ENCODE data around the gene KRTAP1-1. TPM values are rescaled to one million over a fixed set of nuclear protein-coding genes. Genes with fewer than 3 reads are reported as not detected.
"Not testable (repeated sequence)": the region's sequence is repeated elsewhere in the genome, so short reads cannot be mapped to it uniquely, and the experiment has no call there.

Gene KRTAP1-1
- total RNA-seq, 1 donor = 2.2 TPM

GRCh38 chr17:41042953-41043352 is 1.7 kb upstream of the KRTAP1-1 start:
- Histone ChIP-seq H4K20me1 (ENCODE audit: insufficient read depth, low read length) (no peaks in the 10 kb centered on the region), H3K36me3 (ENCODE audit: insufficient read depth, low read length) (no peaks in the 10 kb centered on the region), H3K27me3 (ENCODE audit: insufficient read depth, low read length) (no peaks in the 10 kb centered on the region), H2AFZ (ENCODE audit: low read length) (no peak overlapping the region), H3K79me2 (ENCODE audit: insufficient read depth, low read length) (peaks cover 5% of the 10 kb centered on the region), H3K4me3 (ENCODE audit: insufficient read depth, low read length) (no peak overlapping the region), H3K4me2 (ENCODE audit: insufficient read depth, low read length) (no peak overlapping the region), H3K4me1 (ENCODE audit: insufficient read depth, low read length) (peaks cover 45% of the 10 kb centered on the region), H3K27ac (ENCODE audit: low read depth, low read length) (peak overlapping the region; percentile 70), H3K9me3 (ENCODE audit: low read depth, low read length) (no peaks in the 10 kb centered on the region)
- DNase-seq (ENCODE audit: insufficient read length, low spot score, missing footprints) = no peak
- TF ChIP-seq CTCF (IDR thresholded peaks at IDR 0.05; ENCODE audit: extremely low read depth, low read depth, low read length) = no peak

GRCh38 chr17:41037853-41038350 is 3.3 kb downstream of the KRTAP1-1 start:
- Histone ChIP-seq H3K4me3 (ENCODE audit: insufficient read depth, low read length) (no peak overlapping the region), H3K27ac (ENCODE audit: low read depth, low read length) (no peak overlapping the region), H3K36me3 (ENCODE audit: insufficient read depth, low read length) (no peaks in the 10 kb centered on the region), H3K4me2 (ENCODE audit: insufficient read depth, low read length) (no peak overlapping the region), H4K20me1 (ENCODE audit: insufficient read depth, low read length) (no peaks in the 10 kb centered on the region), H2AFZ (ENCODE audit: low read length) (no peak overlapping the region), H3K79me2 (ENCODE audit: insufficient read depth, low read length) (peaks cover 5% of the 10 kb centered on the region), H3K27me3 (ENCODE audit: insufficient read depth, low read length) (no peaks in the 10 kb centered on the region), H3K4me1 (ENCODE audit: insufficient read depth, low read length) (peaks cover 42% of the 10 kb centered on the region), H3K9me3 (ENCODE audit: low read depth, low read length) (no peaks in the 10 kb centered on the region)
- DNase-seq (ENCODE audit: insufficient read length, low spot score, missing footprints) = no peak
- no peak for TF ChIP-seq CTCF (IDR thresholded peaks at IDR 0.05; ENCODE audit: extremely low read depth, low read depth, low read length)

GRCh38 chr17:41034346-41034935 is 6.8 kb downstream of the KRTAP1-1 start, which contains the start of gene KRTAP1-3:
KRTAP1-3 (minus strand) TSS chr17:41034874; CDS start chr17:41034821, 53 bp downstream.
- H2AFZ ChIP-seq (ENCODE audit: low read length) = peak within 1 kb of the TSS; percentile 32
- peak; percentile 45 for DNase-seq (ENCODE audit: insufficient read length, low spot score, missing footprints)

GRCh38 chr17:41029633-41030245 is 11.5 kb downstream of the KRTAP1-1 start, which contains the start of gene KRTAP1-4:
KRTAP1-4 (minus strand) TSS chr17:41030195; CDS start chr17:41030078, 117 bp downstream.
- Histone ChIP-seq H2AFZ (ENCODE audit: low read length) (no peak within 1 kb of the TSS), H3K27me3 (ENCODE audit: insufficient read depth, low read length) (no peaks in the 10 kb centered on the region), H3K27ac (ENCODE audit: low read depth, low read length) (no peak within 1 kb of the TSS), H3K9me3 (ENCODE audit: low read depth, low read length) (no peaks in the 10 kb centered on the region), H3K36me3 (ENCODE audit: insufficient read depth, low read length) (no peaks in the 10 kb centered on the region), H3K4me1 (ENCODE audit: insufficient read depth, low read length) (peaks cover 30% of the 10 kb centered on the region), H3K4me3 (ENCODE audit: insufficient read depth, low read length) (no peak within 1 kb of the TSS), H4K20me1 (ENCODE audit: insufficient read depth, low read length) (no peaks in the 10 kb centered on the region), H3K4me2 (ENCODE audit: insufficient read depth, low read length) (no peak within 1 kb of the TSS), H3K79me2 (ENCODE audit: insufficient read depth, low read length) (no peaks in the 10 kb centered on the region)
- no peak for TF ChIP-seq CTCF (IDR thresholded peaks at IDR 0.05; ENCODE audit: extremely low read depth, low read depth, low read length)
- no peak for DNase-seq (ENCODE audit: insufficient read length, low spot score, missing footprints)

More at GRCh38 chr17:41034346-41034935, 6.8 kb downstream of the KRTAP1-1 start, which contains the start of gene KRTAP1-3:
- H3K27ac ChIP-seq (ENCODE audit: low read depth, low read length); H3K4me2 ChIP-seq (ENCODE audit: insufficient read depth, low read length); H3K27me3 ChIP-seq (ENCODE audit: insufficient read depth, low read length); H3K36me3 ChIP-seq (ENCODE audit: insufficient read depth, low read length); H3K9me3 ChIP-seq (ENCODE audit: low read depth, low read length); H4K20me1 ChIP-seq (ENCODE audit: insufficient read depth, low read length); H3K4me3 ChIP-seq (ENCODE audit: insufficient read depth, low read length); H3K79me2 ChIP-seq (ENCODE audit: insufficient read depth, low read length): not testable (repeated sequence)
- peaks cover 16% of the 10 kb centered on the region for H3K4me1 ChIP-seq (ENCODE audit: insufficient read depth, low read length)

Data from osteoblast (primary cell).